Osteoblast (primary cell): ENCODE measurements around the gene CCDC82. TPM values are rescaled to one million over a fixed set of nuclear protein-coding genes. Genes with fewer than 3 reads are reported as not detected.

Experiments
- DNase-seq: peaks from one replicate; pipeline ENCODE4 v3.0.0; 2011; ENCODE audit warnings: low spot score, mixed read lengths; ENCODE audit not compliant: insufficient read length; ENCODE audit errors: missing footprints
- H2AFZ ChIP-seq: 2 replicates; pipeline ENCODE4 v1.6.0; 2011; ENCODE audit warnings: mild to moderate bottlenecking, low read length
- H3K27ac ChIP-seq: 2 replicates; pipeline ENCODE4 v1.5.1; 2011; ENCODE audit warnings: mild to moderate bottlenecking, low read depth, low read length, moderate library complexity
- H3K27me3 ChIP-seq: 2 replicates; pipeline ENCODE4 v1.6.0; 2012; ENCODE audit warnings: mild to moderate bottlenecking, control low read depth, inconsistent platforms, low read length, moderate library complexity; ENCODE audit not compliant: insufficient read depth
- H3K36me3 ChIP-seq: 2 replicates; pipeline ENCODE4 v1.5.1; 2011; ENCODE audit warnings: mild to moderate bottlenecking, low read length, control low read depth, moderate library complexity; ENCODE audit not compliant: insufficient read depth
- H3K4me1 ChIP-seq: 2 replicates; pipeline ENCODE4 v1.5.1; 2011; ENCODE audit warnings: mild to moderate bottlenecking, low read length, control low read depth, moderate library complexity; ENCODE audit not compliant: insufficient read depth
- H3K4me2 ChIP-seq: 2 replicates; pipeline ENCODE4 v1.6.0; 2011; ENCODE audit warnings: mild to moderate bottlenecking, low read length; ENCODE audit not compliant: insufficient read depth
- H3K4me3 ChIP-seq: fragments of 200-600 bp; sonication (generic); 3 replicates; pipeline ENCODE4 v1.5.1; 2012; ENCODE audit warnings: mild to moderate bottlenecking, low read length, inconsistent platforms; ENCODE audit not compliant: insufficient read depth
- H3K79me2 ChIP-seq: 2 replicates; pipeline ENCODE4 v1.6.0; 2012; ENCODE audit warnings: mild to moderate bottlenecking, low read length, control low read depth, inconsistent platforms; ENCODE audit not compliant: insufficient read depth
- H3K9me3 ChIP-seq: 2 replicates; pipeline ENCODE4 v1.5.1; 2011; ENCODE audit warnings: low read depth, low read length, control low read depth
- H4K20me1 ChIP-seq: 2 replicates; pipeline ENCODE4 v1.6.0; 2012; ENCODE audit warnings: mild to moderate bottlenecking, low read length, control low read depth; ENCODE audit not compliant: insufficient read depth
- CTCF ChIP-seq: IDR thresholded peaks from 2 replicates; pipeline ENCODE4 v1.5.1; 2011; ENCODE audit warnings: mild to moderate bottlenecking, low read depth, low read length, moderate library complexity; ENCODE audit errors: extremely low read depth
- total RNA-seq: library from RNA; depleted of rRNA; stranded (reverse); fragments of >200 nt; gene quantifications from 2 replicates; pipeline ENCODE4 v1.2.3, GENCODE V29; 2012

CCDC82 gene
- total RNA-seq, 1 donor, result 19.5 TPM

- no peak for DNase-seq
- Histone ChIP-seq H3K36me3 (no peaks in the 10 kb centered on the region), H3K27ac (no peak overlapping the region), H3K9me3 (no peaks in the 10 kb centered on the region), H2AFZ (no peak overlapping the region), H3K4me3 (no peak overlapping the region), H4K20me1 (no peaks in the 10 kb centered on the region), H3K4me2 (no peak overlapping the region), H3K79me2 (peaks cover 99% of the 10 kb centered on the region), H3K27me3 (no peaks in the 10 kb centered on the region), H3K4me1 (peaks cover 53% of the 10 kb centered on the region)
- TF ChIP-seq CTCF, result no peak
Measured at GRCh38 chr11:96317571-96317970, 72.1 kb downstream of the CCDC82 start.

- Histone ChIP-seq H2AFZ (no peak overlapping the region), H3K9me3 (no peaks in the 10 kb centered on the region), H3K4me1 (peaks cover 60% of the 10 kb centered on the region), H3K4me3 (no peak overlapping the region), H3K4me2 (no peak overlapping the region), H3K27me3 (no peaks in the 10 kb centered on the region), H4K20me1 (no peaks in the 10 kb centered on the region), H3K36me3 (no peaks in the 10 kb centered on the region), H3K27ac (no peak overlapping the region), H3K79me2 (peaks cover 97% of the 10 kb centered on the region)
- TF ChIP-seq CTCF, result no peak
- DNase-seq, result no peak
Measured at GRCh38 chr11:96316869-96317268, 72.8 kb downstream of the CCDC82 start.

GRCh38 chr11:96315476-96315875 lies 74.2 kb downstream of the CCDC82 start:
- no peak for TF ChIP-seq CTCF
- Histone ChIP-seq H4K20me1 (no peaks in the 10 kb centered on the region), H3K27me3 (no peaks in the 10 kb centered on the region), H3K9me3 (no peaks in the 10 kb centered on the region), H3K4me3 (no peak overlapping the region), H3K4me1 (peaks cover 63% of the 10 kb centered on the region), H3K79me2 (peaks cover 84% of the 10 kb centered on the region), H2AFZ (no peak overlapping the region), H3K36me3 (no peaks in the 10 kb centered on the region), H3K27ac (peak overlapping the region; percentile 2), H3K4me2 (no peak overlapping the region)
- DNase-seq, result no peak

DNA sequence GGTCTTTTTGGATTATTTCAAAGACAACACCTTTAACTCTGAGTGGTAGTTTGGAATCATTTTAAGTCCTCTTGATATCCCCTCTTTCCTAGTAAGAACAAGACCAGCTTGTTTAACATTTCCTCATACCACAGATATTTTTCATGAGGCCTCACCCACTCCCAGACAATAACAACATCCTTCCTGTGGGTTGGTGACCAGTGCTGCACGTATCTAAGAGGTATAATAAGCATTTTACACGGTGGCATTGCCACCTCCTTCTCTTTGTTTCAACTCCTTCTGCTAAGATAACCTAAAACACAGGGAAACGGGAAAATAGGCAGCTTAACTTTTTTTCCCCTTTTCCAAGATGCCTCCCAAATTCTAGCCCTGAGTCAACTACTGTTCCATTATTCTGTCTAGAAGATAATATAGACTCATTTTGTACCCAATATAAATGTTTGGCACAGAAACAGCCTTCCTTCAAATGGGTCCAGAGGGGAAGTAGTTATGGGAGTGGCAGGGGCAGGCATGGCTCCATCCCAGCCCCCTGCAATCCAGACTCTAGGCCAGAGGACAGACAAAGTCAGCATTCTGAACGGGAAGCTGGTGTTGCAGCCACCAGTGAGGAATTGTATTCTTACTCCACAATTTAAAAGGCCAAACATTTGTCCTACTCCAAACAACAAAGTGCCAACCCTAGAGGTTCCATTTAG lies 75.2 kb downstream of the CCDC82 start:
- no peak overlapping the region for H2AFZ ChIP-seq
- no peak overlapping the region for H3K4me3 ChIP-seq
- no peak for DNase-seq

More for the DNA sequence above, 75.2 kb downstream of the CCDC82 start:
- Histone ChIP-seq H3K9me3 (no peaks in the 10 kb centered on the region), H4K20me1 (no peaks in the 10 kb centered on the region), H3K36me3 (no peaks in the 10 kb centered on the region), H3K27ac (peak overlapping the region; percentile 78), H3K27me3 (no peaks in the 10 kb centered on the region), H3K4me2 (peak overlapping the region; percentile 57), H3K79me2 (peaks cover 84% of the 10 kb centered on the region), H3K4me1 (peaks cover 70% of the 10 kb centered on the region)
- TF ChIP-seq CTCF, result no peak
